ENCODE measurements around the gene CCDC57. TPM values are rescaled to one million over a fixed set of nuclear protein-coding genes. Genes with fewer than 3 reads are reported as not detected.

The CCDC57 gene
- total RNA-seq, 1 experiment from 2014 or later = 36.6 TPM

GRCh38 chr17:82243648-82244412, 31.2 kb upstream of the CCDC57 start:
- H3K36me3 ChIP-seq (ENCODE audit: low read depth, low read length) = peaks cover 51% of the 10 kb centered on the region
- H4K20me1 ChIP-seq (ENCODE audit: low read length) = peaks cover 24% of the 10 kb centered on the region
- H3K9me3 ChIP-seq (ENCODE audit: low read length) = no peaks in the 10 kb centered on the region
- no peak overlapping the region for H3K4me2 ChIP-seq (ENCODE audit: low read length)
- H3K9me2 ChIP-seq (replicated peaks; ENCODE audit: low read length) = no peaks in the 10 kb centered on the region
- TF ChIP-seq EZH2 (IDR thresholded peaks at IDR 0.05; ENCODE audit: low read length, unreplicated experiment) (no peak), EZH2phosphoT487 (IDR thresholded peaks at IDR 0.05; ENCODE audit: borderline replicate concordance, low read length) (no peak)
- TF ChIP-seq, protein P1, sequence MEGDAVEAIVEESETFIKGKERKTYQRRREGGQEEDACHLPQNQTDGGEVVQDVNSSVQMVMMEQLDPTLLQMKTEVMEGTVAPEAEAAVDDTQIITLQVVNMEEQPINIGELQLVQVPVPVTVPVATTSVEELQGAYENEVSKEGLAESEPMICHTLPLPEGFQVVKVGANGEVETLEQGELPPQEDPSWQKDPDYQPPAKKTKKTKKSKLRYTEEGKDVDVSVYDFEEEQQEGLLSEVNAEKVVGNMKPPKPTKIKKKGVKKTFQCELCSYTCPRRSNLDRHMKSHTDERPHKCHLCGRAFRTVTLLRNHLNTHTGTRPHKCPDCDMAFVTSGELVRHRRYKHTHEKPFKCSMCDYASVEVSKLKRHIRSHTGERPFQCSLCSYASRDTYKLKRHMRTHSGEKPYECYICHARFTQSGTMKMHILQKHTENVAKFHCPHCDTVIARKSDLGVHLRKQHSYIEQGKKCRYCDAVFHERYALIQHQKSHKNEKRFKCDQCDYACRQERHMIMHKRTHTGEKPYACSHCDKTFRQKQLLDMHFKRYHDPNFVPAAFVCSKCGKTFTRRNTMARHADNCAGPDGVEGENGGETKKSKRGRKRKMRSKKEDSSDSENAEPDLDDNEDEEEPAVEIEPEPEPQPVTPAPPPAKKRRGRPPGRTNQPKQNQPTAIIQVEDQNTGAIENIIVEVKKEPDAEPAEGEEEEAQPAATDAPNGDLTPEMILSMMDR (conservative IDR thresholded peaks at IDR 0.05; ENCODE audit: low read depth, low read length) = no peak
- ChIA-PET POLR2A (ENCODE audit: unreplicated experiment) (no interaction called here), CTCF (no interaction called here)
- ATAC-seq (no peak), DNase-seq (peak; percentile 33)
- H3F3A ChIP-seq (ENCODE audit: low read length, unreplicated experiment) = peaks cover 66% of the 10 kb centered on the region
- H2AFZ ChIP-seq (ENCODE audit: low read length) = no peak overlapping the region
- no peak overlapping the region for H3K9ac ChIP-seq (ENCODE audit: low read length)
- BruUV-seq (replicated peaks) = TSS peak; percentile 11
- H3K79me2 ChIP-seq (ENCODE audit: low read length) = peaks cover 18% of the 10 kb centered on the region; the same call in 1 of the 2 replicates
- H3K27ac ChIP-seq (ENCODE audit: low read length) = no peak overlapping the region
- H3K4me1 ChIP-seq (ENCODE audit: insufficient read depth, low read length) = peaks cover 51% of the 10 kb centered on the region
- intact Hi-C loops (cut with micrococcal nuclease) = loop anchor here (2.0 to 10.0 kb wide), 3 partner anchors 37 to 211 kb away; partner anchors contain the start of genes CYBC1 and NARF
- no peak overlapping the region for H3K4me3 ChIP-seq (ENCODE audit: low read length)
- no peaks in the 10 kb centered on the region for H3K27me3 ChIP-seq (ENCODE audit: low read length)

- Histone ChIP-seq H3K79me2 (ENCODE audit: low read length) (peaks cover 26% of the 10 kb centered on the region), H3K4me2 (ENCODE audit: low read length) (no peak overlapping the region), H3K9me2 (replicated peaks; ENCODE audit: low read length) (no peaks in the 10 kb centered on the region), H3F3A (ENCODE audit: low read length, unreplicated experiment) (peaks cover 72% of the 10 kb centered on the region), H3K27ac (ENCODE audit: low read length) (no peak overlapping the region), H2AFZ (ENCODE audit: low read length) (no peak overlapping the region), H3K9me3 (ENCODE audit: low read length) (no peaks in the 10 kb centered on the region), H4K20me1 (ENCODE audit: low read length) (peaks cover 31% of the 10 kb centered on the region), H3K27me3 (ENCODE audit: low read length) (no peaks in the 10 kb centered on the region), H3K9ac (ENCODE audit: low read length) (no peak overlapping the region), H3K36me3 (ENCODE audit: low read depth, low read length) (peaks cover 47% of the 10 kb centered on the region), H3K4me3 (ENCODE audit: low read length) (no peak overlapping the region), H3K4me1 (ENCODE audit: insufficient read depth, low read length) (peaks cover 55% of the 10 kb centered on the region)
- no peak for TF ChIP-seq EZH2phosphoT487 (IDR thresholded peaks at IDR 0.05; ENCODE audit: borderline replicate concordance, low read length)
- TF ChIP-seq EZH2 (IDR thresholded peaks at IDR 0.05; ENCODE audit: low read length, unreplicated experiment) = no peak
- TF ChIP-seq, protein P1 (conservative IDR thresholded peaks at IDR 0.05; ENCODE audit: low read depth, low read length) = no peak
- CTCF ChIA-PET = interaction anchor here (0.6 to 1.8 kb wide), 3 partner anchors 37 to 212 kb away, joined by 3 to 5 read pairs (median 3); no protein-coding TSS in a partner anchor
- BruUV-seq (replicated peaks) = TSS peak; percentile 5
- ATAC-seq = no peak
- DNase-seq = peak; percentile 54
- intact Hi-C loops (cut with micrococcal nuclease) = loop anchor here (5.0 to 10.0 kb wide), 2 partner anchors 36 to 212 kb away; partner anchors contain the start of genes CYBC1 and NARF
- POLR2A ChIA-PET (ENCODE audit: unreplicated experiment) = no interaction called here
Observed at GRCh38 chr17:82242977-82243647, 30.5 kb upstream of the CCDC57 start.
